ENCODE data around the gene TMTC3.
"Not testable (repeated sequence)": the region's sequence is repeated elsewhere in the genome, so short reads cannot be mapped to it uniquely, and the experiment has no call there.

TMTC3 gene

GRCh38 chr12:88141774-88142609 lies at the start of gene TMTC3, which contains the start of gene CEP290:
Gene TMTC3, plus strand, starts transcription at chr12:88142307. Its CDS starts 6,009 bp downstream, at chr12:88148316.
Gene CEP290, minus strand, starts transcription at chr12:88142088. Its CDS starts 781 bp downstream, at chr12:88141307.
- DNase-seq, result peak; percentile 99 to 100

- no peak for DNase-seq
Observed at GRCh38 chr12:88092771-88093170, 49.3 kb upstream of the TMTC3 start.

GRCh38 chr12:88093573-88093972 lies 48.5 kb upstream of the TMTC3 start:
- DNase-seq, result no peak

- DNase-seq, result no peak
Observed at GRCh38 chr12:88108021-88108420, 34.1 kb upstream of the TMTC3 start.

- DNase-seq, result peak in 1 of 2 experiments; percentile 71
Observed at GRCh38 chr12:88111074-88111652, 30.9 kb upstream of the TMTC3 start.

- DNase-seq, result no peak
Observed at GRCh38 chr12:88113871-88114270, 28.2 kb upstream of the TMTC3 start.

- no peak for DNase-seq
Observed at GRCh38 chr12:88122666-88123065, 19.4 kb upstream of the TMTC3 start.

GRCh38 chr12:88127099-88127498 lies 15.0 kb upstream of the TMTC3 start:
- no peak for DNase-seq

GRCh38 chr12:88127855-88128254 lies 14.3 kb upstream of the TMTC3 start:
- no peak for DNase-seq

GRCh38 chr12:88132392-88132791 lies 9.7 kb upstream of the TMTC3 start:
- DNase-seq, result no peak

GRCh38 chr12:88133181-88133580 lies 8.9 kb upstream of the TMTC3 start:
- not testable (repeated sequence) for DNase-seq

GRCh38 chr12:88139711-88140110 lies 2.4 kb upstream of the TMTC3 start:
- DNase-seq, result not testable (repeated sequence)

- DNase-seq, result no peak
Observed at GRCh38 chr12:88141425-88141773, 708 bp upstream of the TMTC3 start.

- peak; percentile 60 for DNase-seq
Observed at GRCh38 chr12:88142610-88142991, 494 bp downstream of the TMTC3 start.

GRCh38 chr12:88144037-88144436 lies 1.9 kb downstream of the TMTC3 start:
- DNase-seq, result no peak

GRCh38 chr12:88144546-88145468 lies 2.7 kb downstream of the TMTC3 start:
- DNase-seq, result no peak

- DNase-seq, result no peak
Observed at GRCh38 chr12:88145567-88146505, 3.7 kb downstream of the TMTC3 start.

- DNase-seq, result no peak
Observed at GRCh38 chr12:88150063-88150462, 8.0 kb downstream of the TMTC3 start.

- peak in 1 of 2 experiments; percentile 43 for DNase-seq
Observed at GRCh38 chr12:88153959-88154358, 11.9 kb downstream of the TMTC3 start.

GRCh38 chr12:88156075-88156654 lies 14.1 kb downstream of the TMTC3 start:
- no peak for DNase-seq

- no peak for DNase-seq
Observed at GRCh38 chr12:88163371-88163770, 21.3 kb downstream of the TMTC3 start.

- no peak for DNase-seq
Observed at GRCh38 chr12:88166179-88166578, 24.1 kb downstream of the TMTC3 start.
